K562 (cell line): ENCODE measurements around the gene PHTF2. TPM values are rescaled to one million over a fixed set of nuclear protein-coding genes. Genes with fewer than 3 reads are reported as not detected.

Source experiments
- ATF1 ChIP-seq, 2 experiments: fragments of 450-650 bp in 1 of 2; IDR thresholded peaks; 2 replicates each; pipeline ENCODE4 v1.6.1; 2016; ENCODE audit warnings: missing compliant biosample characterization in 1 of 2, missing genetic modification characterization in 1 of 2
- BCOR ChIP-seq: fragments of 450-650 bp; IDR thresholded peaks from 2 replicates; pipeline ENCODE4 v1.6.1; 2016
- BHLHE40 ChIP-seq: IDR thresholded peaks from 2 replicates; pipeline ENCODE4 v1.6.1; 2011; ENCODE audit warnings: low read length, improper control_type of control experiment
- ETV5 ChIP-seq: sonication (generic); formaldehyde crosslinking; IDR thresholded peaks from 2 replicates; pipeline ENCODE4 v1.4.0; 2020; ENCODE audit warnings: low read depth, mild to moderate bottlenecking, missing genetic modification reagents
- EZH2 ChIP-seq: IDR thresholded peaks from 2 replicates; pipeline ENCODE4 v1.6.1; 2012; ENCODE audit warnings: low read depth, mild to moderate bottlenecking, inconsistent platforms, low read length, borderline replicate concordance
- HNRNPL ChIP-seq: fragments of 200-400 bp; formaldehyde crosslinking; IDR thresholded peaks from 2 replicates; pipeline ENCODE4 v1.6.1; 2017; ENCODE audit warnings: low read depth, mild to moderate bottlenecking, low read length
- JUND ChIP-seq, 2 experiments: IDR thresholded peaks; 2 replicates in 1 of 2; 3 replicates in 1 of 2; pipeline ENCODE4 v1.6.1; 2011; ENCODE audit warnings: borderline replicate concordance in 2 of 2, low read depth in 2 of 2, low read length in 2 of 2, improper control_type of control experiment in 1 of 2, missing biosample characterization in 1 of 2, missing genetic modification characterization in 1 of 2, missing genetic modification reagents in 1 of 2
- MEF2A ChIP-seq: IDR thresholded peaks from 2 replicates; pipeline ENCODE4 v1.6.1; 2011; ENCODE audit warnings: low read depth, mild to moderate bottlenecking, low read length, moderate library complexity; ENCODE audit not compliant: control insufficient read depth
- NFRKB ChIP-seq: fragments of 450-650 bp; IDR thresholded peaks from 2 replicates; pipeline ENCODE4 v1.6.1; 2016; ENCODE audit warnings: low read depth
- NR1H2 ChIP-seq: sonication (generic); formaldehyde crosslinking; IDR thresholded peaks from 2 replicates; pipeline ENCODE4 v1.4.0; 2020; ENCODE audit warnings: mild to moderate bottlenecking, missing genetic modification reagents
- NR2C2 ChIP-seq, 2 experiments: fragments of 200-800 bp in 1 of 2; sonication (Bioruptor generic) in 1 of 2; sonication (generic) in 1 of 2; formaldehyde crosslinking in 1 of 2; IDR thresholded peaks; 2 replicates each; pipeline versions ENCODE4 v1.6.1 to v1.8.0; 2016 to 2022; ENCODE audit warnings: mild to moderate bottlenecking in 1 of 2, missing compliant biosample characterization in 1 of 2, missing genetic modification characterization in 1 of 2, missing genetic modification reagents in 1 of 2
- PCBP2 ChIP-seq: fragments of 200-400 bp; formaldehyde crosslinking; IDR thresholded peaks from 2 replicates; pipeline ENCODE4 v1.6.1; 2018; ENCODE audit warnings: low read length, low read depth, mild to moderate bottlenecking, moderate library complexity; ENCODE audit not compliant: poor library complexity, severe bottlenecking
- PHF21A ChIP-seq: fragments of 450-650 bp; IDR thresholded peaks from 2 replicates; pipeline ENCODE4 v1.6.1; 2017; ENCODE audit warnings: low read depth, borderline replicate concordance
- RFX7 ChIP-seq: fragments of 250-450 bp; sonication (Bioruptor Pico); IDR thresholded peaks from 2 replicates; pipeline ENCODE4 v1.5.1; 2021; ENCODE audit warnings: mild to moderate bottlenecking
- SMAD1 ChIP-seq: fragments of 150-350 bp; IDR thresholded peaks from 2 replicates; pipeline ENCODE4 v1.6.1; 2014; ENCODE audit warnings: low read length, low read depth; ENCODE audit not compliant: partially characterized antibody
- SMARCE1 ChIP-seq: fragments of 450-650 bp; IDR thresholded peaks from 2 replicates; pipeline ENCODE4 v1.7.1; 2016; ENCODE audit warnings: mild to moderate bottlenecking
- SRSF3 ChIP-seq: fragments of 200-400 bp; formaldehyde crosslinking; IDR thresholded peaks from 2 replicates; pipeline ENCODE4 v1.6.1; 2016; ENCODE audit warnings: mild to moderate bottlenecking, low read length, moderate library complexity; ENCODE audit not compliant: insufficient read depth
- TCF7 ChIP-seq: sonication (generic); IDR thresholded peaks from 2 replicates; pipeline ENCODE4 v1.6.1; 2016; ENCODE audit warnings: antibody characterized with exemption, borderline replicate concordance
- TSC22D4 ChIP-seq: fragments of 450-650 bp; IDR thresholded peaks from 2 replicates; pipeline ENCODE4 v1.6.1; 2016; ENCODE audit warnings: missing genetic modification characterization, missing biosample characterization, control low read depth
- ZNF174 ChIP-seq: fragments of 250-450 bp; sonication (Bioruptor Pico); IDR thresholded peaks from 2 replicates; pipeline ENCODE4 v1.4.0; 2020; ENCODE audit warnings: mild to moderate bottlenecking
- ZNF431 ChIP-seq: sonication (generic); formaldehyde crosslinking; IDR thresholded peaks from 2 replicates; pipeline ENCODE4 v1.8.0; 2022; ENCODE audit warnings: mild to moderate bottlenecking, missing genetic modification reagents
- ZNF644 ChIP-seq: fragments of 200-800 bp; sonication (Bioruptor generic); IDR thresholded peaks from 2 replicates; pipeline ENCODE4 v1.6.1; 2016; ENCODE audit warnings: low read depth, missing genetic modification characterization, missing compliant biosample characterization
- ZNF668 ChIP-seq: fragments of 250-450 bp; sonication (Bioruptor Pico); IDR thresholded peaks from 2 replicates; pipeline ENCODE4 v1.8.0; 2022; ENCODE audit warnings: mild to moderate bottlenecking, inconsistent platforms
- ZNF699 ChIP-seq: fragments of 250-450 bp; sonication (Bioruptor Pico); IDR thresholded peaks from 2 replicates; pipeline ENCODE4 v1.8.0; 2021; ENCODE audit warnings: mild to moderate bottlenecking, moderate library complexity; ENCODE audit not compliant: insufficient replicate concordance
- polyA plus RNA-seq, 8 experiments: library from polyadenylated mRNA; depleted of rRNA in 4 of 8; stranded (reverse) in 5 of 8; unstranded in 3 of 8; fragments of >200 nt; fragmentation: Nextera tagmentation in 2 of 8; fragmentation: Illumina TruSeq in 1 of 8; extraction: Ambion mirVana in 2 of 8; extraction: Trizol in 1 of 8; gene quantifications; 2 replicates each; pipeline versions ENCODE4 v1.2.1 to v1.2.3, GENCODE V29; 2011 to 2014; ENCODE audit warnings: inconsistent platforms in 1 of 8, missing spikeins in 1 of 8
- total RNA-seq, 7 experiments: library from RNA; depleted of rRNA in 6 of 7; stranded (reverse); fragments of >200 nt in 6 of 7; fragmentation: Illumina TruSeq in 2 of 7; extraction: Trizol in 2 of 7; gene quantifications; 2 replicates each; pipeline versions ENCODE4 v1.2.1 to v1.2.3, GENCODE V29; 2011 to 2021; ENCODE audit warnings: low replicate concordance in 1 of 7
- TF ChIP-seq, protein P1 (sequence below): fragments of 250-450 bp; sonication (Bioruptor Pico); IDR thresholded peaks from 2 replicates; pipeline ENCODE4 v1.4.0; 2020; ENCODE audit warnings: mild to moderate bottlenecking, moderate library complexity
- TF ChIP-seq, protein P2 (sequence below): fragments of 250-450 bp; sonication (Bioruptor Pico); IDR thresholded peaks from 2 replicates; pipeline ENCODE4 v1.8.0; 2021; ENCODE audit warnings: moderate library complexity, mild to moderate bottlenecking, inconsistent platforms

The PHTF2 gene
- total and polyA plus RNA-seq, 9 of the 15 experiments (the other 6 are each of a cell fraction or from before 2014, with no cell fraction given): 17.9 to 43.6 (median 25.4) TPM

DNA sequence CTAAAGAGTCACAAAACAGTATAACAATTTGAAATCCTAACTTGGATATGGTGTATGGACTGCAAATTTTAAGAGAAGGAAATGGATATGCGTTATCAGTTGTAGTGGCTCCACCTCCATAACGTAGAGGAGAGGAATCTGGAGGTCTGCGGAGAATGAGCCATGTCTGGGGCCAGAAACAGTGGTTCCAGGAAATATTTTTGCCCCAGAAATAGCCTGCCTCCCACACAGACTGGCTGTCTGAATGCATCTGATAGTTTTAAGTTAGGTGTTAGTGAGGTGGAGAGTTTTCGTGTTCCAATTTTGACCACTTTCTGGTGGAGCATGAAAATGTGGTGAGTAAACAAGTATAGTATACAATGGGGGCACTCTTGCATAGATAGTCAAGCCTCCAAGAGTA, 1.6 kb downstream of the PHTF2 start (continued):
- TF ChIP-seq MEF2A: peak; percentile 89; the same call in 1 of the 2 replicates
- TF ChIP-seq PHF21A: no peak
- peak; percentile 52; the same call in 1 of the 2 replicates for TF ChIP-seq NFRKB
- TF ChIP-seq ZNF431: no peak
- TF ChIP-seq, protein P1, sequence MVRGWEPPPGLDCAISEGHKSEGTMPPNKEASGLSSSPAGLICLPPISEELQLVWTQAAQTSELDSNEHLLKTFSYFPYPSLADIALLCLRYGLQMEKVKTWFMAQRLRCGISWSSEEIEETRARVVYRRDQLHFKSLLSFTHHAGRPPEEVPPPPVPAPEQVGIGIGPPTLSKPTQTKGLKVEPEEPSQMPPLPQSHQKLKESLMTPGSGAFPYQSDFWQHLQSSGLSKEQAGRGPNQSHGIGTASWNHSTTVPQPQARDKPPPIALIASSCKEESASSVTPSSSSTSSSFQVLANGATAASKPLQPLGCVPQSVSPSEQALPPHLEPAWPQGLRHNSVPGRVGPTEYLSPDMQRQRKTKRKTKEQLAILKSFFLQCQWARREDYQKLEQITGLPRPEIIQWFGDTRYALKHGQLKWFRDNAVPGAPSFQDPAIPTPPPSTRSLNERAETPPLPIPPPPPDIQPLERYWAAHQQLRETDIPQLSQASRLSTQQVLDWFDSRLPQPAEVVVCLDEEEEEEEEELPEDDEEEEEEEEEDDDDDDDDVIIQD (CRISPR knock-in tag): no peak
- no peak for TF ChIP-seq RFX7 (CRISPR knock-in tag)
- TF ChIP-seq TSC22D4: no peak
- TF ChIP-seq ZNF699 (CRISPR knock-in tag): no peak
- TF ChIP-seq, protein P2, sequence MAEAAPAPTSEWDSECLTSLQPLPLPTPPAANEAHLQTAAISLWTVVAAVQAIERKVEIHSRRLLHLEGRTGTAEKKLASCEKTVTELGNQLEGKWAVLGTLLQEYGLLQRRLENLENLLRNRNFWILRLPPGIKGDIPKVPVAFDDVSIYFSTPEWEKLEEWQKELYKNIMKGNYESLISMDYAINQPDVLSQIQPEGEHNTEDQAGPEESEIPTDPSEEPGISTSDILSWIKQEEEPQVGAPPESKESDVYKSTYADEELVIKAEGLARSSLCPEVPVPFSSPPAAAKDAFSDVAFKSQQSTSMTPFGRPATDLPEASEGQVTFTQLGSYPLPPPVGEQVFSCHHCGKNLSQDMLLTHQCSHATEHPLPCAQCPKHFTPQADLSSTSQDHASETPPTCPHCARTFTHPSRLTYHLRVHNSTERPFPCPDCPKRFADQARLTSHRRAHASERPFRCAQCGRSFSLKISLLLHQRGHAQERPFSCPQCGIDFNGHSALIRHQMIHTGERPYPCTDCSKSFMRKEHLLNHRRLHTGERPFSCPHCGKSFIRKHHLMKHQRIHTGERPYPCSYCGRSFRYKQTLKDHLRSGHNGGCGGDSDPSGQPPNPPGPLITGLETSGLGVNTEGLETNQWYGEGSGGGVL (CRISPR knock-in tag): no peak
- no peak for TF ChIP-seq BHLHE40
- TF ChIP-seq ZNF174: no peak
- no peak for TF ChIP-seq ZNF668
- TF ChIP-seq SMAD1: no peak
- TF ChIP-seq EZH2: no peak
- no peak for TF ChIP-seq ATF1 (CRISPR knock-in tag; IDR thresholded peaks at IDR 0.05)
- TF ChIP-seq ATF1 (tag; IDR thresholded peaks at IDR 0.05): peak; percentile 31; the same call in 1 of the 2 replicates
- TF ChIP-seq SMARCE1: peak; percentile 80; the same call in 1 of the 2 replicates
- no peak for TF ChIP-seq NR2C2 (CRISPR knock-in tag; IDR thresholded peaks at IDR 0.05)
- no peak for TF ChIP-seq NR2C2 (tag; IDR thresholded peaks at IDR 0.05)
- no peak for TF ChIP-seq PCBP2
- TF ChIP-seq ETV5 (CRISPR knock-in tag): 0 out of 2 replicates have a peak, but pooled peaks have one; percentile 30
- TF ChIP-seq ZNF644 (tag): no peak
- 0 out of 2 replicates have a peak, but pooled peaks have one; percentile 18 for TF ChIP-seq BCOR
- TF ChIP-seq JUND (IDR thresholded peaks at IDR 0.05; ENCODE audit: borderline replicate concordance, low read depth, low read length): peak; percentile 57
- no peak; the same call in 2 of the 3 replicates for TF ChIP-seq JUND (tag; IDR thresholded peaks at IDR 0.05; ENCODE audit: borderline replicate concordance, low read depth, low read length)
- no peak for TF ChIP-seq HNRNPL
- TF ChIP-seq NR1H2 (CRISPR knock-in tag): no peak
- TF ChIP-seq TCF7: no peak
- no peak for TF ChIP-seq SRSF3
